Measurements from ENCODE around the gene ALDH18A1. TPM values are rescaled to one million over a fixed set of nuclear protein-coding genes. Genes with fewer than 3 reads are reported as not detected.
A peak's percentile ranks its signal among the peaks of the same experiment; 100 is the strongest.

Gene ALDH18A1
- total RNA-seq, 2 donors from 2014 or later: 57.1 to 119 TPM

DNA sequence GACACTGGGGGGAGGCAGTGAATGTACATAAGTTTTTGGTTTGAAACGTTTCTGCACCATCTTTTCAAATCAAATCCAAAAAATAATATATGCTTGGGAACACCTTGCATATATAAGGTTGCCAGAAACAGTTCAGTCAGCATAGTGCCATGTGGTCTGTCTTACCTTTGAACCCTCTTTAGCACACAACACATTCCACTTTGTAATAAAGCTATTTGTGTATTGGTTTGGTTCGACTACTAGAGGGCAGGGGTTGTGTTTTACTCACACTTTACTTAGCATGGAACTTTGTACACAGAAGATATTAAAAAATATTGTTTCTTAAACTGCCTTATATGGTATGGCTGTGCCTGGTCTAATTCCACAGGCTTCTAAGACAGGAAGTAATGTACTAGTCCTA lies 43.2 kb downstream of the ALDH18A1 start:
- H3K9me3 Mint-ChIP-seq: no peaks in the 10 kb centered on the region
- DNase-seq (ENCODE audit: low spot score in 2 of 2) (no peak), ATAC-seq (no peak)
- H3K27ac Mint-ChIP-seq: no peak overlapping the region
- H3K36me3 Mint-ChIP-seq: peaks cover 25 to 37% of the 10 kb centered on the region in 2 donors

DNA sequence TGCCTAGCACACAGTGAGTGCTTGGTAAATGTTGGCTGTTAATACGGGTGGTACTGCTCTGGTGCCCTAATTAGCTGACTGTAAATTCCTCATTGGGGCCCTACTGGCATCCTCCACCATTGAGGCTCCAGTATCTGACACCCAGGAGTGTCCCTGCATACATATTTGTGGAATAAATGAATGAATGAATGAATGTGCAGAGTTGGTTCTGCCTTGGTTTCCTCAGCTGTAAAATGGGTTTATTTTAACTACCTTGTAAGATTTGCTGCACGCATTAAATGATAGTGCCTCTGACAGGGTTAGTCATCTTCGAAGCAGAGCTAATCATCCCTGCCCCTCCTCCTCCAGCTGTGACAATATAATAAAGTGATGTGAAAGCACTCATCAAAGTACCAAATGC lies 45.8 kb downstream of the ALDH18A1 start:
- no peak for DNase-seq (ENCODE audit: low spot score in 2 of 2)
- Mint-ChIP-seq H3K9me3 (no peaks in the 10 kb centered on the region), H3K27ac (no peak overlapping the region), H3K36me3 (peaks cover 14 to 38% of the 10 kb centered on the region in 2 donors)
- ATAC-seq: no peak

DNA sequence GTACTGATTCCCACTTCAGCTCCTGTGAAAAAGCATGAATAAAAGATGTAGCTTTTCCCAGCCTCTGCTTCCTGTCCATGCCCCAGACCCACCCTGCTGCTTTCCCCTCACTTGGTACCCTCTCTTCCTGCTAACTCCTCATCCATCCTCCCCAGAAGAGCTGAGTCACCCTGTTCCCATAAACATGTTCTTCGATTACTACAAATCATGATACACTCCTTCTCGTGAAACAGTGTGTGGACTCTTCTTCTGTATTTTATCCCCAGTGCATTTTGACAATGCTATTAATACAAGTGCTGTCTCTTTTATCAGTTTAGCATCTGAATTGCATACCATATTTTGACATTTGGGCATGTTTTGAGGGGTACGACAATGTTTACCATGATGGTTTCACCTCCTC lies 49.6 kb downstream of the ALDH18A1 start:
- H3K27ac Mint-ChIP-seq: peak overlapping the region in 1 of 2 donors; percentile 1

DNA sequence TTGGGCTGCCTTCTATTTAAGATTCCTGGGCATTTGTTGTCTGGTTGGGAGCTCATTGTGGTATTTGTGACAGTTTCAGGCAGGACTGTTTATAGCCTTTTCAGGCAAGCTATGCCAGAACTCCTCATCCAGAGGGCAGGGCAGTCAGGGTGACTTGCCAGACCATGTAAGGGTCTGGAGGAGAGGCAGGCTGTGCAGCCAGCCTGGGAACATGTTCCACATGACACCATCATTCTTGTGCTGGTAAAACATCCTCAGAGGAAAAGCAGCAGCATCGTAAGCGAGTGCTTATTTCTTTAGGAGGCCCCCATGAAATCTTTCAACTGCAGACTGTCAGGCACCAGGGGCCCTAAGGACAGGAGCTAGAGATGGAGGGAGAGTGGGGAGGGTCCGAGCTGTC lies 51.3 kb downstream of the ALDH18A1 start:
- Mint-ChIP-seq H3K36me3 (peaks cover 0 to 10% of the 10 kb centered on the region in 2 donors), H3K9me3 (no peaks in the 10 kb centered on the region), H3K27ac (no peak overlapping the region)
- DNase-seq (ENCODE audit: low spot score in 2 of 2) (no peak), ATAC-seq (no peak)

More for the DNA sequence above, 49.6 kb downstream of the ALDH18A1 start:
- H3K9me3 Mint-ChIP-seq: no peaks in the 10 kb centered on the region
- DNase-seq (ENCODE audit: low spot score in 2 of 2) (no peak), ATAC-seq (no peak)
- H3K36me3 Mint-ChIP-seq: peaks cover 0 to 18% of the 10 kb centered on the region in 2 donors

DNA sequence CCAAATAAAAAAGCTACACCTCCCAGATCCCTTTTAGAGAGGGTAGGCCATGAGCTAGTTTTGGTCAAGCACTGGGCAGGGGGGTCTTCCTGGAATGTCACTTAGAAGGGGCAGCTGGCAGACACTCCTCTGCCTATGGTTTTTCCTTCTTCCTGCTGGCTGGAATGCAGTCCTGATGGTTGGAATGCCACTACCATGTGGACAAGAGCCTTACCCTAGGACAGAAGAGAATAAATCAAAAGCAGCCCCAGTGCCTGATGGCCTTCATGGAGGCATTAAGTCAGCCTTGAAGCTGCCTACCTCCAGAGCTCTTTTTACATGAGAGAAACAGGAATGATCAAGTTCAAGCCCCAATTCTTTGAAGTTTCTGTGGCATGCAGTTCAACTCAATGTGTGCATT lies 51.9 kb downstream of the ALDH18A1 start:
- ATAC-seq: no peak
- H3K27ac Mint-ChIP-seq: peak overlapping the region in 1 of 2 donors; percentile 24
- H3K36me3 Mint-ChIP-seq: peaks cover 0 to 10% of the 10 kb centered on the region in 2 donors
- H3K9me3 Mint-ChIP-seq: no peaks in the 10 kb centered on the region
- DNase-seq (ENCODE audit: low spot score in 2 of 2): no peak

DNA sequence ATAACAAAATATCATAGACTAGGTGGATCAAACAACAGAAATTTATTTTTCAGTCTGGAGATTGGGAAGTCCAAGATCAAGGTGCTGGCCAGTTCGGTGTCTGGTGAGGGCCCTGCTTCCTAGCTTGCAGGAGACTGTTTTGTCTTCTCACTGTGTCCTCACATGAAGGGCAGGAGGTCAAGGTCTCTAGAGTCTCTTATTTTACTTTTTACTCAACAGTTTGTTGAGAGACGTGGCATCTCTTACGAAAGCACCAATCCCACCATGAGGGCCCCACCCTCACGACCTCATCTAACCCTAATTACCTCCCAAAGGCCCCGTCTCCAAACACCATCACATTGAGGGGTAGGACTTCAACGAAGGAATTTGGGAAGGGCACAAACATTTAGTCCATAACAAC lies 54.1 kb downstream of the ALDH18A1 start:
- Mint-ChIP-seq H3K9me3 (no peaks in the 10 kb centered on the region), H3K27ac (no peak overlapping the region), H3K36me3 (peaks cover 0 to 10% of the 10 kb centered on the region in 2 donors)
- DNase-seq (ENCODE audit: low spot score in 2 of 2) (no peak), ATAC-seq (no peak)

DNA sequence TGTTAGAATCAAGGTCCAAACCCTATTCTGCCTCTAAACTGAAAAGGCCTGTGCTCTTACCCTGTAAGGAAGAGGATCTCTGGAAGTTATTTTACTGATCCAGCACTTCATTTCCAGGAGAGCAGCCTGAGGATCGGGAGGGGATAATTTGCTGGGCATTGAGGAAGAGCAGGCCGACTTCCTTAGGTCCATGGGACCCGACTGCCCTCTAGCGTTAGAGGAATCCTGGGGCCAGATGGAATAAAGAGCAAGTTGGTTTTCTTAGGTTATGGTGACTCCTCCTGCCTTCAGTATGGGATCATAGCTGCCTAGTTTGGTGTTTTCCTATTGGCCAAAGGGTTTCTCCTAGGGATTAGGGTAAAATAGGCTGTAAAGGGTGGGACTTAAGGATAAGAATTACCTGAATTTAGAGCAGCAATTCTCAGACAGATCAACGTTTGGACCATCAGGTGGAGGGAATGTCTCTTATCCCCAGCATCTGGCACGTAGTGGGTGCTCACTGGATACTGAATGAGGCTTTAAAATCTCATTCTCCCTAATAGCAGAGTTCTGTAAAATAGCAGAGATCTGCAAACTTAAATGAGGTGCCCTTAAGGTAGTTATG lies 55.3 kb downstream of the ALDH18A1 start:
- ATAC-seq (peak; percentile 73 to 78), DNase-seq (ENCODE audit: low spot score in 2 of 2) (peak in 1 of 2 donors; percentile 55)
- no peaks in the 10 kb centered on the region for H3K9me3 Mint-ChIP-seq
- no peak overlapping the region for H3K27ac Mint-ChIP-seq
- peaks cover 0 to 8% of the 10 kb centered on the region in 2 donors for H3K36me3 Mint-ChIP-seq

DNA sequence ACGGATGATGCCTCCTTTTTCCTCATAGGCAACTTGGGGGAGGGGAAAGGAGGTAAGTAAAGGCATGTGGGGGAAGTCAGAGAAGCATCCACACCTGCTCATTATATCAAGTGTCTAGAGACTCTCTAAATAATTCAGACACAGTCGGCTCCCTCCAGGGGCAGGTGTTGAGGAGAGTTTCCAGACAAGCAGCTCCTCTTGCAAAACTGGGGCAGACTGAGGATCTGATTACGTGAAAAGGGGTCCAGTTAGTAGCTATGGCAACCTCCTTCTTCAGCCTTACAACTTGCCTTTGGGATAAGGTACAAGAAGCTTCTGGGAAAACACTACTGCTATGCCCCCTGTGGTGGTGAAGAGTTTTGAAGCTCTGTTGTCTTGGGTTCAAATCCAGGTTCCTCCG lies 56.4 kb downstream of the ALDH18A1 start:
- ATAC-seq (no peak), DNase-seq (ENCODE audit: low spot score in 2 of 2) (no peak)
- Mint-ChIP-seq H3K9me3 (no peaks in the 10 kb centered on the region), H3K27ac (no peak overlapping the region), H3K36me3 (no peaks in the 10 kb centered on the region)

DNA sequence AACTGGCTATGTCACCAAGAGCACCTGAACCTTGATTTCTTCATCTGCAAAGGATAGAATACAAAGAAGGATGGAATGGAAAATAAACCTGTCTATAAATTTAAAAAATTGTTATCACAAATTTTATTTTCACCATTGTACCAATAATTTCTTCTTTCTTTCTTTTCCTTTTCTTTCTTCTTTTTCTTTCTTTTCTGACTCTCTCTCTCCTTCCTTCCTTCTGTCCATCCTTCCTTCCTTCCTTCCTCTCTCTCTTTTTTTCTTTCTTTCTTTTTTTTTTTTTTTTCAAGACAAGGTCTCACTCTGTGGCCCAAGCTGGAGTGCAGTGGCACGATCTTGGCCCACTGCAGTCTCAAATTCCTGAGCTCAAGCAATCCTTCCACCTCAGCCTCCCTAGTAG lies 58.7 kb downstream of the ALDH18A1 start:
- H3K27ac Mint-ChIP-seq: no peak overlapping the region
- H3K36me3 Mint-ChIP-seq: no peaks in the 10 kb centered on the region
- no peak for DNase-seq (ENCODE audit: low spot score in 2 of 2)
- ATAC-seq: no peak
- no peaks in the 10 kb centered on the region for H3K9me3 Mint-ChIP-seq

DNA sequence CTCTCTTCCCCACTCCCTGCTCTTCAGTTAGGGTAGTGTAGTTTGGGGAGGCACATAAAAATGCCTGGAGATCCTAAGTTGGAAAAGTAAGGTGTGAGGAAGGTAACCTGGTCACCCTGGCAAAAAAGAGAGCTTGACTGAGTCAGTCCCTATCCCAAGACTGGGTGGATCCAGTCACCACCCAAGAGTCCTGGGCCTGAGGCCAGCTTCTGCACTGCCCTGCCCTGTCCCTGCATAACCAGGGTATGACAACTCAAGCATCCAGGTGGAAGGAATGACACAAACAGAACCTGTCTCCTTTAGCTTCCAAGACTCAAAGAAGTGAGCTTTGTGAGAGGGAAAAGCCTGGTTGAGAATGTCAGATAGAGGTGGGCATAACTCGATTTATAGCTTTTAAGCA lies 68.5 kb downstream of the ALDH18A1 start:
- no peaks in the 10 kb centered on the region for H3K9me3 Mint-ChIP-seq
- no peak overlapping the region for H3K27ac Mint-ChIP-seq
- no peak for ATAC-seq
- no peaks in the 10 kb centered on the region for H3K36me3 Mint-ChIP-seq
- DNase-seq (ENCODE audit: low spot score in 2 of 2): no peak

DNA sequence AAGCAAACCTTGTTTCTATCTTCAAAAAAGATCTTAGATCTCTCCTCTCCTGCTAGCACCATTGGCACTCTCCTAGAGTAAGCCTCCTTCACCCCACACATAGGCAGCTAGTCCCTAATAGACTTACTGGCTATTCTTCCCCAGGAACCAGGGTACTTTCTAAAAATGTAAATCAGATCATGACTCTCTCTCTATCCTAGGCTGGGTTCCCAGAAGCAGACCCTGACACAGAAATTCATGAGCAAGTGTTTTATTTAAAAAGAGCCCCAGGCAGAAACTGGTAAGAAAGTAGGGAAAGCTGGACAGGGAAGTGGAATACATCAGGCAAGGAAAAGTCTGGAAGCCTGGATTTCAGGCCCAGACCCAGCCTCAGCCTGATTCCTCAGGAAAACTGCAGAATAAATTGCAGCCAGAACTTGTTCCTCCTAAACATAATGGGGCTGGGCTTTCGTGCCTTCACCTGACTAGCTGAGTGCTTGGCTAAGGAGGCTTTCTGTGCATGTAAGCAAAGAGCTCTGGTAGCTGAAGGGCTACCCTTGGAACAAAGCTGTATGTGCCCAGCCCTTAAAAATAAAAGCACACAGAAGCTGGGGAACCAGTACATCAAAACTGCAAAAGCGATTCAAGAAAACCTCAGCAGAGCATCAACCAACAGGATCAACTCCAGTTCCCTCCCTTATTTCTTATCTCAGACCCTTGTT lies 76.5 kb downstream of the ALDH18A1 start:
- no peak for ATAC-seq
- H3K27ac Mint-ChIP-seq: no peak overlapping the region
- no peaks in the 10 kb centered on the region for H3K9me3 Mint-ChIP-seq
- DNase-seq (ENCODE audit: low spot score in 2 of 2): no peak
- H3K36me3 Mint-ChIP-seq: no peaks in the 10 kb centered on the region

DNA sequence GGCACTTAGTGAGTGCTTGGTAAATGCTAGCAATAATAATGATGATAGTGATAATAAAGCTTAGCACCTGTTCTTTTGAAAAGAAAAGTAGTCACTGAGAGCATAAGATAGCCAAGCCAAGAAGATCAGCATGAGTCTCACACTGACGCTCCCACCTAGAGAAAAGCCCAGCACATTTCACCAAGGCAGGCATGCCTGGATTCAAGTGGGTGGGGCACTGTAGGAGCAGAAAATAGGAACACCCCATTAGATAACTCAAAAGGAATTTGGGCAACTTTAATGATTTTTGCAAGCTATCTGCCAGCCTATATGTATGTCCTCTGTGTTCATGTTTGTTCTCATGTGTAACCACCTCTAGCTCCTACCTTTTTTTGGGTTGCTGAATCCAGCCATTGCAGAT lies 77.2 kb downstream of the ALDH18A1 start:
- H3K27ac Mint-ChIP-seq: no peak overlapping the region

DNA sequence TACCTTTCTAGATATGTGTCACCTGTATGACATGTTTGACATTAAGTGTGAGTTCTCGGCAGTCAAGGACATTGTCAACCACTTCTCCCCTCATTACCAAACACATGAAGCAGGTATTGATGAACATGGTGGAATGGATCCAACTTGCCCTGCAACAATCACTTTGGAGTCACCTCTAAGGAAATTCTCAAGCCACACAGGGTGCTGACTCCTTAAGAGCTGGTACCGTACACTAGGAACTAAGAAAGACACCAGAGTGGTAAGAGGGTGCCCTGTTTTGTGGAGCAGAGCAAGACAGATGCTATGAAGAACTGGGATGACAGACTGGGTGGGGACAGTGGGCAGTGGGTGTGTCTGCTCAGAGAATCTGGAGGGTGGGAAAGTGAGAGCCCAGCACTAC lies 77.9 kb downstream of the ALDH18A1 start:
- no peak for ATAC-seq
- DNase-seq (ENCODE audit: low spot score in 2 of 2): no peak
- H3K36me3 Mint-ChIP-seq: no peaks in the 10 kb centered on the region
- H3K27ac Mint-ChIP-seq: no peak overlapping the region
- H3K9me3 Mint-ChIP-seq: no peaks in the 10 kb centered on the region

More for the DNA sequence above, 77.2 kb downstream of the ALDH18A1 start:
- no peak for DNase-seq (ENCODE audit: low spot score in 2 of 2)
- no peaks in the 10 kb centered on the region for H3K9me3 Mint-ChIP-seq
- ATAC-seq: no peak
- H3K36me3 Mint-ChIP-seq: no peaks in the 10 kb centered on the region

DNA sequence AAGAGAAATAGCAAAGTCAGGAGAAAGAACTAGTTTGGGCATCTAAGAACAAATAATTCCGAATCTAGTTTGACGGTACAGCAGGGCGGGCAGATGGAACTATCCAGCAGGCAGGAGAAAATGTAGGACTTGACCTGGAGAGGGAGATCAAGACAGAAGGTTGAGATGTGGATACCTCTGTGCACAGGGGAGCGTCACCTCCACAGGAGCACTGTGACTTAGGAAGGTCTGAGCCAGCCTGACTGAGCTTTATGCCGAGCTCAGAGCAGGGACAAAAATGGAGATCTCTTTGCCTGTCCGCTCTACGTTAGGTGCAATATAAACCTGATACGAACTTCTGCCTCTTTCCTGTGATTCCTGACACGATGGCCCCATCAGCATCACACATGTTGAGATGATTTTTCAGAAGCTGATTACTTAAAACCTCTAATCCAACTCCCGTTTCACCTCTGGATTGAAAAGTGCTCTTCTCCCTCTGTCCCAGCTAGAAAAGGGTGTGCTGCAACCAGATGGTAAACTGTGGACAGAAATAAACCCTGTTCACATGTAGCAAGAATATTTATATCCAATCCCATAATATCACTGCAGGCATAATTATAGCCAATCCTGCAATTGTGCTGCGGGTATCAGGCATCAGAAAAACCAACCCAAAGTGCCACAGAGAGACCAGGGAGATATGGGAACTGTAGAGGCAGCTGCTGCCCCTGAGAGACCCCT lies 81.7 kb downstream of the ALDH18A1 start:
- no peak overlapping the region for H3K27ac Mint-ChIP-seq
- ATAC-seq: no peak
- no peaks in the 10 kb centered on the region for H3K9me3 Mint-ChIP-seq
- no peak for DNase-seq (ENCODE audit: low spot score in 2 of 2)
- no peaks in the 10 kb centered on the region for H3K36me3 Mint-ChIP-seq

DNA sequence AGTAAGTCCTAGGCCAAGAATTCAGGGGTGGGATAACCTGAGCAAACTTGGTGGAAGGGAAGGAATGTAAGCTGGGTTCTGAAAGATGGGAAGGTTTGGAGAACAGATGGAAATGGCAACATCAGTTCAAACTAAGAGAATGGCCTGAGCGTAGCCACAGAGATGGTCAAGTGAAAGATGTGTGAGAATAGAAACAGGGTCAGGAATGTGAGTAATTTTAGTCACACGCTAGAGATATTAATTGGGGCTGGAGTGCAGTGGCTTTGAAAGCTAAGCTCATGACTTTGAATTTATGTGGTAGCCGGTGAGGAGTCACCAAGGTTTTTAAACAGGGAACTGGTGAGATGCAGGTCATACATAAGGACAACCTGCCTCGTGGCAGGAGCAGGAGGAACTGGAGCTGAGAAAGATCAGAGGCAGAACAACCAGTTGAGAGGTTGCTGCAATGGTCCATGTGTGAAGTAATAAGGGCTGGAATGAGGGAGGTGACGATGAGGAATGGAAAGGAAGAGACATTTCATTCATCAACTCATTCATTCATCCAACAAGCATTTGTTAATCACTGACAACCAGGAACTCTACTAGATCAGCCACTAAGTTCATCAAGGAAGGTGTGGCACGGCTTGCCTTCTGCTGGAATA lies 82.4 kb downstream of the ALDH18A1 start:
- Mint-ChIP-seq H3K36me3 (no peaks in the 10 kb centered on the region), H3K27ac (no peak overlapping the region), H3K9me3 (no peaks in the 10 kb centered on the region)
- no peak for ATAC-seq
- DNase-seq (ENCODE audit: low spot score in 2 of 2): no peak

DNA sequence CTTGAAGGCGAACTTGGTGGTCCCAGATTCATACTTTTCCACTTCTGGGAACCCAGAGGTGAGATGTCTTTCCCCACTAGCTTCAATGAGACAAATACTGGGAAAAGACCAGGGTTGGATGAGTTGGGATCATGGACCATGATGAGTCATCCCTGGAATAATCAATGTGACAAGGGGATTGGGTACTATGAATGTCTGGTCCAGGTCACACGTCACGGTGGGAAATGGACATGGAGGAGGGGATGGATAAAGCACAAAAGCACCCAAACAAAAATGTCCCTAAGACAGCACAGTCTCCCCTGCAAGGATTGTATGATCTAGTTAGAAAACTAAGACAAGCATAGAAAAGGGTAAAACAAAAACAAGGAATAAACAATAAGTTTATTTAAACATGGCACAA lies 83.0 kb downstream of the ALDH18A1 start:
- DNase-seq (ENCODE audit: low spot score in 2 of 2) (no peak), ATAC-seq (no peak)
- Mint-ChIP-seq H3K9me3 (no peaks in the 10 kb centered on the region), H3K36me3 (no peaks in the 10 kb centered on the region), H3K27ac (no peak overlapping the region)

DNA sequence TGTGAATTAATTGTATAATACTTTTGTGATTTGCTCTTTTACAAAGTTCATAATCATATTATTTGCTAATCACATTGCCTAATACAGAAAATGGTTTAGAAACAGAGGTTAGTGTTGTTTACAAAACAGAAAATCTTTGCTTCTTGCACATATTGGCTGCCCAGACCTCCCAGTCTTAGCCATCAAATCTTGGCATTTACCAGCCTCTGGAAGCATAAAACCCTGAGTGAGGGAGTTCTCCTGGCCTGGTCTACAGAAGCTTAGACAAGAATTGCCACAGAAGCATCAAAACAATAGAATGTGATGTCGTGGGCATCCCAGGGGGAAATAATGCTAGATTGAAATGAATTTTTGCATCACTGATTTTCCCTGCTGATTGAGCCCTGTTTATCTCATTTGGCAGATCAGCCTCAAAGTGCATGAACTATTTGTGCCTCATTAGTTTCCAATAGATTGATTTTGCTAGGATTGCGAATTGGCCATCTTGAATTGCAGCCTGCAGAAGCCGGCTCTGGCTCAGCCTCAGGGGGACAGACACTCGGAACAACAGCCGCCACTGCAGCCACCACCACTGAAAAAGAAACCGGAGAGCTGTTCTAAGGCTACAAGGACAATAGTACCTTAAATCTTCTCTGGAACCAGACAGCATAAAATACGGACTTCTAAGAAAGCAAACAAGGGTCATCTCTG lies 84.2 kb downstream of the ALDH18A1 start:
- Mint-ChIP-seq H3K27ac (no peak overlapping the region), H3K9me3 (no peaks in the 10 kb centered on the region), H3K36me3 (no peaks in the 10 kb centered on the region)
- no peak for ATAC-seq
- no peak for DNase-seq (ENCODE audit: low spot score in 2 of 2)

Measured in activated naive CD4-positive, alpha-beta T cell treated with anti-CD3 and anti-CD28 coated beads, Interleukin-2, amount 50 U/mL, for 72 hours (primary cell).